ENCODE data around the gene CEP112. TPM values are rescaled to one million over a fixed set of nuclear protein-coding genes. Genes with fewer than 3 reads are reported as not detected.

Gene CEP112
- total and polyA plus RNA-seq, 2 of the 8 experiments (the other 6 are each of a cell fraction or from before 2014, with no cell fraction given): 0.62 to 3.1 TPM

DNA sequence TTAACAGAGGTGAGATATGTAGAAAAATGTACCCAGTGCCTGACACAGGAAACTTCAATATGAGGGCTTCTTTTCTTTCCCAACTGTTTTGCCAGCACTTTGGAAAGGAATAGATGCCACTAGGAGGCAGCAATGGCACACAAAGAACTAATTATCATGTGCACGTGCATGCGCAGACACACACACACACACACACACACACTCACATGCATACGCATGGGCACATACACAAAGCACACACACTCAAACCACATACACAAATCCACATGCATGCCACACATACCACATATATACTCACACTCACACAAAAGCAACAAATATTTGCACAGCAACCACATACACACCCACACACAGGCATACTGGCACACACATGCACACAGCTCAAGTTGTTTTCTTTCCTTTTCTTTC is 8.8 kb upstream of the CEP112 start:
- POLR2A ChIA-PET (ENCODE audit: partially characterized antibody): no interaction called here
- Histone ChIP-seq H2BK120ac (replicated peaks; ENCODE audit: low read depth, low read length) (no peak overlapping the region), H2AFZ (ENCODE audit: low read length) (no peak overlapping the region), H2BK15ac (ENCODE audit: low read length) (no peak overlapping the region), H3K56ac (replicated peaks; ENCODE audit: insufficient read length, low read depth, low read length) (no peak overlapping the region), H3K4me3 (ENCODE audit: extremely low read depth in 1 of 4, insufficient read depth in 2 of 4, low read depth in 3 of 4, low read length in 4 of 4) (no peak overlapping the region), H2AK5ac (ENCODE audit: low read depth, low read length) (0 out of 2 replicates have a peak overlapping the region, but pooled peaks have one; percentile 84), H3K79me1 (ENCODE audit: low read depth, low read length) (no peaks in the 10 kb centered on the region), H3K18ac (ENCODE audit: extremely low read depth, low read length) (no peak overlapping the region), H3K27ac (ENCODE audit: low read depth, low read length) (no peak overlapping the region), H3K27me3 (replicated peaks in 1 of 4; ENCODE audit: control insufficient read depth in 3 of 4, extremely low read depth in 1 of 4, insufficient read depth in 3 of 4, low read length in 3 of 4) (no peaks in the 10 kb centered on the region; a peak in 1 of 7 replicates), H3K23ac (ENCODE audit: insufficient read length) (no peak overlapping the region), H4K8ac (ENCODE audit: extremely low read depth, insufficient read depth, low read length) (no peak overlapping the region), H3K36me3 (ENCODE audit: control insufficient read depth in 2 of 4, insufficient read depth in 4 of 4, low read length in 3 of 4) (no peaks in the 10 kb centered on the region), H4K20me1 (replicated peaks in 1 of 2; ENCODE audit: control insufficient read depth in 1 of 2, insufficient read depth in 2 of 2, low read length in 2 of 2) (no peaks in the 10 kb centered on the region), H3K9me3 (ENCODE audit: insufficient read depth in 2 of 2, low read depth in 1 of 2, low read length in 1 of 2) (no peaks in the 10 kb centered on the region), H3K79me2 (ENCODE audit: control insufficient read depth in 1 of 2, insufficient read depth in 2 of 2, low read length in 2 of 2) (no peaks in the 10 kb centered on the region), H3K9ac (replicated peaks in 1 of 4; ENCODE audit: extremely low read depth in 1 of 4, low read depth in 3 of 4, low read length in 3 of 4) (no peak overlapping the region), H4K91ac (replicated peaks; ENCODE audit: insufficient read length, low read length) (no peak overlapping the region), H2BK20ac (ENCODE audit: low read length) (peak overlapping the region; percentile 9; the same call in 1 of the 2 replicates), H3K14ac (ENCODE audit: insufficient read length) (no peak overlapping the region), H2BK5ac (ENCODE audit: low read depth, low read length) (peak overlapping the region; percentile 77; the same call in 1 of the 2 replicates), H3K23me2 (ENCODE audit: low read depth, low read length) (no peaks in the 10 kb centered on the region; the same call in 1 of the 2 replicates), H3K4ac (replicated peaks; ENCODE audit: insufficient read length, low read depth, low read length) (no peak overlapping the region), H4K5ac (ENCODE audit: insufficient read length, low read depth, low read length) (no peak overlapping the region), H2BK12ac (ENCODE audit: low read depth, low read length) (peak overlapping the region; percentile 88; the same call in 1 of the 2 replicates), H3K4me2 (ENCODE audit: insufficient read depth in 1 of 2, low read depth in 2 of 2, low read length in 2 of 2) (no peak overlapping the region), H3K4me1 (replicated peaks in 1 of 4; ENCODE audit: control insufficient read depth in 3 of 4, insufficient read depth in 4 of 4, low read length in 3 of 4) (no peaks in the 10 kb centered on the region)
- WGBS, 2 experiments (ENCODE audit: extremely low coverage in 1 of 2, insufficient coverage in 1 of 2, insufficient read length in 1 of 2, insufficient replicate concordance in 2 of 2, low coverage in 1 of 2, low lambda C conversion rate in 2 of 2, missing lambda C conversion rate in 1 of 2): 38% methylated on average over 3 of the region's 3 CpGs; no CpG with 5 or more reads in 1 of the 2 experiments
- CTCF ChIA-PET (ENCODE audit: partially characterized antibody): interaction anchor here (0.5 to 5.9 kb wide), 33 partner anchors 9 to 525 kb away, joined by 3 to 64 read pairs (median 4); partner anchors contain the start of gene CEP112
- DNase-seq (ENCODE audit: low read depth in 1 of 2, low spot score in 2 of 2): peak in 1 of 2 experiments; percentile 52
- FAIRE-seq: peak; percentile 72
- TF ChIP-seq MAX (IDR thresholded peaks at IDR 0.05) (peak; percentile 90), CTCF (IDR thresholded peaks at IDR 0.05; ENCODE audit: control extremely low read depth in 1 of 3, insufficient read depth in 1 of 3, low read depth in 1 of 3, low read length in 3 of 3) (peak; percentile 3 to 83 (median 60)), TCF12 (IDR thresholded peaks at IDR 0.05; ENCODE audit: low read depth, low read length) (no peak), RAD21 (IDR thresholded peaks at IDR 0.05 in 1 of 2, conservative IDR thresholded peaks at IDR 0.05 in 1 of 2; ENCODE audit: low read depth in 2 of 2, low read length in 2 of 2) (peak; percentile 87), KDM1A (IDR thresholded peaks at IDR 0.05; ENCODE audit: borderline replicate concordance, low read length) (peak; percentile 13; the same call in 1 of the 2 replicates), TEAD4 (IDR thresholded peaks at IDR 0.05; ENCODE audit: low read depth, low read length) (peak; percentile 70; the same call in 1 of the 2 replicates), EP300 (IDR thresholded peaks at IDR 0.05; ENCODE audit: borderline replicate concordance in 1 of 2, low read depth in 2 of 2, low read length in 2 of 2) (no peak)

Data from H1 (cell line).